Activated CD8-positive, alpha-beta memory T cell treated with anti-CD3 and anti-CD28 coated beads, Interleukin-2, amount 50 U/mL, for 1 hour (primary cell): ENCODE results near the gene LRBA.

Experiments
- DNase-seq: peaks from one replicate; pipeline ENCODE4 v3.0.0-alpha.2; 2020; ENCODE audit errors: extremely low read depth

Gene LRBA

DNA sequence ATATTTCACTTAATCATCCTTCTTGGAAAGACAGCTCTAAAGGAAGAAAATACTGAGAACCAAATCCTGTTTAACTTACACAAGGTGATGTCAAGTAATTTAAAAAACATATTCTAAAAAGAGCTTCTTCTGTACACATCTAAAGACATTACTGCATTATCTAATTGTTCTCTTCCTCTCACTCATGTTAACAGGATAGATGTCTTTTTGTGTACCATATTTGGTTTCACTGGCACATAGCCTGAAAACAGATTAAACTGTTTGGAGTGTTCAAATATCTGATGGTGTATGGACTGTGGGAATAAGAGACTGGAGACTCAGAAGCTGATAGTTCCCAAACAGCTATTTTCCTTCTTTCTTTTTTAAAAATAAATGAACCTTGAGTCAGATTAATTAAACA, 646.4 kb downstream of the LRBA start:
- no peak for DNase-seq

DNA sequence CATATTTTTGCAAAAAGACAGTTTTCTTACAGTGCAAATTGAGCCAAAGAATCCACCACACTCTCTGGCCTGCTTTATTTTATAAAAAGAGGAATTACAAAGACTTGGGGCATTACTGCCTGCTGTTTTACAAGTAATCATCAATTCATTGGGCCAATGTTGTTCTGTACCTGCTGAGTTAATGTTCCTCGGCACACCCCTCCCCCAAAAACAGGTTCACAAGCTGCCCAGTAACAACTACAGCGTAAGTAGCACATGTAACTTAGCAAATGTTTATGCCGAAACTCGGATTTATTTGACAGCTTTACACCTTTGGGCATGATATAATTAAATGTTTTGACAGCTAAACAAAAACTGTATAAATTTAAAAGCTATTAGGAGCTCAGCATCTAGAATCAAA, 647.8 kb downstream of the LRBA start:
- no peak for DNase-seq

DNA sequence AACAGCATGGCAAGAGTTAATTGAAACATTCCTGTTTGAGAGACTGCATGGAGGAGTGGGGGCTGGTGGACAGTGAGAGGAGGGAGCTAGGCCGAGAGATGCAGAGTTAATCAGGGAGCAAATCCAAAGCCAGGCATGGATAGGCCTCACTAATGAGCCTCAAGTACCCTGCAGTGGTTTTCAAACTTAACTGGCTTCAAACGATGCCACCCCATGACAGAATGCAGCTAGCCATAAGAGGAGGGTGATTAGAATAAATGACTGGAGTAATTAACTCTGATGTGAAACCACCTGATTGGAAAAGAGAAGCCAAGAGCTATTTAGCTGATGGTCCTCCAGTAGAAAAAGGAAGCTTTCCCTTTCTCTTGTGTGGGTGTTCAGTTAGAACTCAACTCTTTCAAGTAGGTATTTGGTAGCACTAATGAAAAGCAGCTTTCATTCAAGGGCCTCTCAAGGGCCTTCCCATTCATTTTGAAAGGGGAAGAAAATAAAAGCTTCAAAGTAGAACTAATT, 648.5 kb downstream of the LRBA start:
- DNase-seq, result no peak

DNA sequence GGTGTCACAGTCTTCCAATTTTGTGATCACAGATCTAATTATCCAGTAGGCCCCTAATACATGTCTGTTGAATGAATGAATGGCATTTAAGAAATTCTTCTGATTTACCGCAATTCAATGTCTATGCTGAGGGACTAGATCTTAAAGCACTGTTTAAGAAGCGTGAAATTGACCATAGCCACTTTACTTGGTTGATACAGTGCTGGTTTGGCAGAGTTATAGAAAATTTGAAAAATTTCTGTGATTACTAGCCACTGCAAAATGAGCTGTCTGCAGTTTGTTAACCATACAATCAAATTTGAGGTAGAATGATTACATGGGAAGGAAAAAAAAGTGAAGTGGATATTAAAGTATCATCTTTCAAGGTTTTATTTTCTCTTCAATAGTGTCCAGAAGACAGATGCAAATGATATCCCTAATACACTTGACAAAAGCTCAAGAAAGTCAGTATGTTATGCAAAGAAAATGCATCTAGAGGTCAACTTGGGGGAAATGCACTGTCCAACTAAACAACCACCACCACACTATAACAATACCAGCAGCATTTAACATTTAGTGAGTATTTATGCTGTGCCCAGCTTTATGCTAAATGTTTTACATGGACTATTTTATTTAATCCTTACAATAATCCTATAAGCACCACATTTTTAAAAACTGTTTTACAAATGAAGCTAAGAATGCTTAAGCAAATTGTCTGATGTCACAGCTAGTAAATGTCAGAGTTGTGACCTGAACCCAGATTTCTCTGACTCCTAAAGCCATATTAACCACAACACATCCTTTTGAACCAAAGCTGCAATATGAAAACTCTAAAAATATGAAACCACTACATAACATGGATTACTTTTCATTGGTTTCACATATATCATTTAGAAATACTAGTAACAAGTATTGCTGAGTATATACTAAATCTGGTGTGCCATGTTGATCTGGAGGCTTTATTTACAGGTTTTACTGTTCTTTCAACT, 651.1 kb downstream of the LRBA start:
- DNase-seq, result no peak

DNA sequence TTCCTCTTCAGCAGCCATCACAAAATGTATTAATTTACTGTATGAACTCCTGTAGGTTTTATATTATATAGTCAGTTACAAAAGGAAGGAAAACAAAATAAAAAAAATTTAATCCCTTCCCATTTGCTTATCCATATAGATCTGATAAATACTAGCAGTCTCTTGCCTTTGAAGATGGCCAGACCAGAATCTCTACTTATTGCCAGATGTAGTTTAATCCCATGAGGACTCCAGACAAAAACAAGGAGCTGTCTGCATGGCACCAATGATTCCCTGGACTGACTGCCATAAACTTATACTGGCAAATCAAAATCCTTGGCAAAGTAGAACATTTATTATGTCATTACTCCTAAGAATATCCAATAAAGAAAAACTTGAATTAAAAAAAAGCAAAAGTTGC, 656.4 kb downstream of the LRBA start:
- DNase-seq, result no peak

DNA sequence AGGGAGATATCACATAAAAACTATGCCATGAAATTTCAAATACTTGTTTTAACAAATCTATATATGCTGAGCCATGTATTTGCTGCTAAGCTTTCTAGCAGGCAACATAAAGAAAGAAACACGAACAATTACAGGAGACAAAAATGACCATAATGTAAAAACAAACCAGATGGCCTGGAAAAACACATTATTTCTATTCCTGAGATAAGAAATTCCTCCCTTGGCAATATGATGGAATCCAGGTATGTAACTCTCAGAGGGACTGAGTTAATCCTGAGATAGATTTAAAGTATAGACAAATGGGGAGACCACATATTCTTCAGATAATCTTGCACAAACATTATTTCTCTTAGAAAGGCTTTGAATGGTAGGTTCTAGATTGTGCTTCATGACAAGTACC, 657.3 kb downstream of the LRBA start:
- no peak for DNase-seq

DNA sequence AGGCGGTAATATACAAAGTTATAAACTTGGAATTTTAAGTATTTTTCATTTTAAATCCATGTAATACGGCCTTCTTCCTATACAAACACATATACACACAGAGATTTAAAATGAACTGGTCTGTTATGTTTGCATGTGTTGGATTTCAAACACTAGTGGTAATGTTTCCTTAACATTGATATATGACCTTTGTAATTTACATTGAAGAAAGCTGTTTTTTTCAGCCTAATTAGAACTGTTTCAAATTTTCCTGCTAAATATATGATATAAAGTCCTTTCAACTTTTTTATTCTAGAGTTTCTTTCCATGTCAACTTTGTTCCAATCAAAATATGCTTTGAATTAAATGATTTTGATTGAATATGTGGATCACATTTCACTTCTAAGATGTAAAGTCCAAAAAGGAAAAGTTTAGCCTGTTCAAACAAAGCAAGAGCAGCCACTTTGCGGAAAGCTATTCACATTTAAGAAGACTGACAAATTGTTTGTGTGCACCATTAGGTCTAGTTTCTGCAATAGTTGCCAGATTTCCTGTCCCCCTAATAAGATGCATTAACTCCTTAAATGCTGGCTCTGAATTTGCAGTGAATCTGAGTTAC, 659.1 kb downstream of the LRBA start:
- no peak for DNase-seq

GRCh38 chr4:150355418-150355817, 659.7 kb downstream of the LRBA start:
- DNase-seq, result no peak

- DNase-seq, result no peak
Observed at GRCh38 chr4:150354214-150354796, 660.8 kb downstream of the LRBA start.

GRCh38 chr4:150348079-150348478, 667.0 kb downstream of the LRBA start:
- no peak for DNase-seq

DNA sequence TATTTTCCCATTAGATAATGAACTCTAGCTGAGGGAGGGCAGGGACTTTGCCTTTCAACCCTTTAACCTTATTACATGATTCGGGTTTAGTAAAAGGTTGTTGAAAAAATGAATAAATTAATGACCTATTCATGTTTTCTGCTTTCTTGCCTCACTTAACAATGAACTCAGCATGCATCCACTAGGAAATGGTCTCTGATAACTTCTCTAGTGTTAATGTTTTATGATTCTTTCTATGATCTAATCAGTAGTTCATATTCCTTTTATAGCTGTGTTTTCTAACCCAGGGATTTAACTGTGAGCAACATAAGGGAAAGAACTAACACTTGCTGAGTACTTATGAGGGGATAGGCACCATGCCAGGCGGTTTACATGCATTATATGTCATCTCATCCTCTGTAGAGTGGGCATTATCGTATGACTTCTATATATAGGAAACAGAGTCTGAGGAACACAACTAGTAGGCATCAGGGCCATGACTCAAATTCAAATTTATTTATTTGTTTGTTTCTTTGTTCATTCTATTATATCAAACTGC, 669.8 kb downstream of the LRBA start:
- DNase-seq, result no peak

DNA sequence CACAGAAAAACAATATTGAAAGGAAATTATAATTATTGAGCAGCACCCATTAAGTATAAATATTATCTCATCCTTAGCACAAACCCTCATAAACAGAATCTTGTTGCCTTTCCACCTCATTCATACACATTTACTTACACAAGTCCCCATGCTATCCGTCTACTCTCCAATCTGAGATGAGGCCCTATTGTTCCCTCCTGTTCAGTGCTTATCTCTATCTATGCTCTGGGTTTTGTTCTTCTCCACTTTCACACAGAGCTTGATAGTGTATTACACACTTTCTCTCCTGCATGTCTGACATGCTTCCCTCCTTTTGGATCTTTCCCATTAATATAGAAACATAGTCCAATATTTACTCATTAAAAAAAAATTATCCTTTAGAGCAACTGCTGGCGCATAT, 671.3 kb downstream of the LRBA start:
- DNase-seq, result no peak

DNA sequence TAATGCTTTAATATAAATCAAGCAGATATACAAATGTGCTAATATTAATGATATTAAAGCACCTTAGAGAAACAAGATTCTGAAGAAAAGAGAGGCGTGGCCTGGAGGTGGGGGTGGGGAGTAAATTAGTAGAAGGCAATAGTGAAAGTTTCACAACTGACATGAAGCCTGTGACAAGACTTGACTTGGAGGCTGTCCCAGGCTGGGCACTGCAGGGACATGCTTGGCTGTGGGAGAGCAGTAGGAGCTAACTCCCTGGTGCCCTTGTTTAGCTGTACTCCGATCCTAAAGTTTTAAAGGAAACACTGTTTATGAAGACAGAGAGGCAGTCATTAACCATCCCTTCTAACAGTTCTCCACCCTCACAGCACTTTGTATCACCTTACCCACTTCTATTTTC, 672.1 kb downstream of the LRBA start:
- DNase-seq, result no peak

DNA sequence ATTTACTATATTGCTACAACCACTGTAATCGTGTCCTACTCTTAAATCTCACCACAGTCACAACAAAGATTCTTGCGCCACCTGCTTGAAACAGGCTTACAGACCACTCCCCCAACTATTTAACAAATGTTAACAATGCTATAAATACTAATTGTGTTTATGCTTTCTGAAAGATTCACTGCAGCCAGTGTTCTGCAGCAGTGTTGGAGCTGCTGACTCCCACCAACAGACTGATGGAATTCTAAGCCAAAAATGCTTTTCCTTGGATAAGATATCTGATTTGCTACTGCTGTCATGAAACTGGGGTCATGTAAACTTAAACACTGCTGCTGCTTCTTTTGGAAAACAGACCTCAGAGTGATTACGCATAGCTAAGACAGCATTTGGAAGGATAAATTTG, 677.4 kb downstream of the LRBA start:
- DNase-seq, result no peak

- no peak for DNase-seq
Observed at GRCh38 chr4:150336676-150337412, 678.2 kb downstream of the LRBA start.

GRCh38 chr4:150332961-150333360, 682.1 kb downstream of the LRBA start:
- DNase-seq, result no peak

GRCh38 chr4:150332086-150332485, 683.0 kb downstream of the LRBA start:
- DNase-seq, result no peak

GRCh38 chr4:150329373-150329772, 685.7 kb downstream of the LRBA start:
- DNase-seq, result no peak

DNA sequence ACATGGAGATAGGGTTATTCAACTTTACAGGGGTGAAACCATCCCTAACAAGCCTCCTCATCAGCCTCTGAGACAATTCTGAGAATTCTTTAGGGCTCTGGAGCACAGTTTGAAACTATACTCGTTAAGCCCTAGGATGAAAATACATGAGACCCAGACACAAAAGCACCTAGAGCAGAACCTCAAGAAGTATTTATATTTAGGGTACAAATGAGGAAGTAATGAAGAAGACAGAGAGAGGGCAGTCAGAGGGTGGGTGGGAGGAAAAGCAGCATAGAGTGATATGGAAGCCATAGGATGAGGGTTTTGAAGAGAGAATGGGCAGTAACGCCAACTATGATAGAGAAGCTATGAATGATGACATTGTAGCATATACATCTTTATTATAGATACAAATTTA, 686.6 kb downstream of the LRBA start:
- no peak for DNase-seq

GRCh38 chr4:150327262-150327780, 687.8 kb downstream of the LRBA start:
- DNase-seq, result no peak

- DNase-seq, result no peak
Observed at GRCh38 chr4:150325872-150326271, 689.2 kb downstream of the LRBA start.
